HG03095 (cell line): ENCODE measurements around the gene VARS1.

ENCODE experiments used
- ATAC-seq: cut with Tn5 transposase; IDR thresholded peaks from one replicate; pipeline ENCODE4 v1.9.1; 2021; ENCODE audit warnings: moderate library complexity; ENCODE audit not compliant: unreplicated experiment

VARS1 gene

GRCh38 chr6:31775633-31776484 lies 19.7 kb downstream of the VARS1 start:
- no peak for ATAC-seq

- no peak for ATAC-seq
Measured at GRCh38 chr6:31775184-31775583, 20.4 kb downstream of the VARS1 start.

GRCh38 chr6:31771992-31772358 lies 23.6 kb downstream of the VARS1 start:
- ATAC-seq = no peak

- no peak for ATAC-seq
Measured at GRCh38 chr6:31770860-31771259, 24.7 kb downstream of the VARS1 start.

GRCh38 chr6:31769684-31770371 lies 25.7 kb downstream of the VARS1 start:
- no peak for ATAC-seq

GRCh38 chr6:31768363-31769257 lies 26.9 kb downstream of the VARS1 start:
- no peak for ATAC-seq

- no peak for ATAC-seq
Measured at GRCh38 chr6:31767096-31767645, 28.4 kb downstream of the VARS1 start.

GRCh38 chr6:31765910-31766794 lies 29.4 kb downstream of the VARS1 start:
- ATAC-seq = no peak

- no peak for ATAC-seq
Measured at GRCh38 chr6:31765559-31765909, 30.0 kb downstream of the VARS1 start.

GRCh38 chr6:31764198-31764597 lies 31.4 kb downstream of the VARS1 start:
- ATAC-seq = no peak

- no peak for ATAC-seq
Measured at GRCh38 chr6:31763619-31763940, 32.0 kb downstream of the VARS1 start.

GRCh38 chr6:31762878-31763618 lies 32.5 kb downstream of the VARS1 start:
- ATAC-seq = no peak

- ATAC-seq = no peak
Measured at GRCh38 chr6:31762356-31762755, 33.2 kb downstream of the VARS1 start, which contains the start of gene SAPCD1. TSS of gene SAPCD1 (plus strand) at chr6:31762656. CDS start at chr6:31763055, 399 bp downstream.

GRCh38 chr6:31761343-31761742 lies 34.2 kb downstream of the VARS1 start:
- ATAC-seq = no peak

GRCh38 chr6:31760790-31761189 lies 34.8 kb downstream of the VARS1 start:
- ATAC-seq = no peak

- ATAC-seq = no peak
Measured at GRCh38 chr6:31758281-31758680, 37.3 kb downstream of the VARS1 start.

- no peak for ATAC-seq
Measured at GRCh38 chr6:31752739-31753319, 42.7 kb downstream of the VARS1 start.

GRCh38 chr6:31750411-31751022 lies 45.0 kb downstream of the VARS1 start:
- ATAC-seq = no peak
